ENCODE measurements around the gene PYHIN1. TPM values are rescaled to one million over a fixed set of nuclear protein-coding genes. Genes with fewer than 3 reads are reported as not detected.

PYHIN1 gene
- total and polyA plus RNA-seq, 4 donors = 2.9 to 4.7 TPM; not detected in 2

DNA sequence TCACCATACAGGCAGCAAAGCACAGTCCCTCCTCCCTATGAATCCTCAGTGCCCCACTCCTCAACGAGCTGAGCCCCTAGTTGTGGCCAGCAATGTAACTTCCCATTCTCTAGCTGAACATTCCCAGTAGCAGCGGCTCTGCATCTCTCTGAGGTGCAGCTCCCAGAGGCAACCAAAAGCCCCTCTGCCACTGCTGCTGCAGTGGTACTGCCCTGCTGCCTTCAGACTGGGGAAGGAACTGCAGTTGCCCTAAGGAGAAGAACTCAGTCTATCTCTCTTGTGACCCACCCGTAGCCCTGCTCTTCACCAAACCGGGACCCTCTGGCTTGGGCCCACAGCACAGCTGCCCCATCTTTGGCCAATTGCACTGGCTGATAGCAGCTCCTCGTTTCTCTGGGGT, 31.6 kb downstream of the PYHIN1 start:
- Histone ChIP-seq H3K9me3 (ENCODE audit: control insufficient read depth, low read length) (peaks cover 3% of the 10 kb centered on the region), H3K4me3 (ENCODE audit: low read length in 2 of 2) (no peak overlapping the region), H3K4me1 (ENCODE audit: control insufficient read depth in 1 of 2, insufficient read depth in 2 of 2, low read length in 2 of 2) (no peaks in the 10 kb centered on the region), H3K36me3 (ENCODE audit: control insufficient read depth in 1 of 2, insufficient read depth in 2 of 2, low read length in 1 of 2) (no peaks in the 10 kb centered on the region), H3K27me3 (ENCODE audit: control insufficient read depth in 1 of 2, insufficient read depth in 2 of 2, low read length in 1 of 2) (no peaks in the 10 kb centered on the region), H3K27ac (ENCODE audit: low read depth in 1 of 2, low read length in 2 of 2) (no peak overlapping the region)
- intact Hi-C loops (cut with DNase I) = no loop called here
- WGBS, 2 donors = 53 to 57% methylated on average over 5 of the region's 5 CpGs
- ATAC-seq (ENCODE audit: low FRiP score) = no peak
- no peak for DNase-seq

DNA sequence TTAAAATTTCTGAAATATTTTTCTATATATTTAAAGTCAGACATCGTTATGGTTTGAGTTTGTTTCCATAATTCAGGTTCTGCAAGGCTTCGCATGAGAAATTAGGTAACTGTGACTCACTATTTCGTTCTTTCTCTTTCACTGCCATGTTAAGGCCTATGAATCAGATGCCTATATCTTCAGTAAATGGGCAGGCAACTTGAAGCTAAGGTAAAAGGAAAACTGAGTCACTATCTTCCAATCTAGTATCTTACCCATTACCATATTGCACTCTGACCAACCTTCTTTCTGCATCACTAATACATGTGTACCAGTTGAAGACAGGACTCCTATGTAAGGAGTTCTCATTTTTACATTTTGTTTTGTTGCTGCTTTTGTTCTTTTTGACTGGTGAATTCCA, 37.8 kb downstream of the PYHIN1 start:
- intact Hi-C loops (cut with DNase I) = no loop called here
- no peaks in the 10 kb centered on the region for H3K36me3 ChIP-seq (ENCODE audit: control insufficient read depth in 1 of 2, insufficient read depth in 2 of 2, low read length in 1 of 2)
- DNase-seq (no peak), ATAC-seq (ENCODE audit: low FRiP score) (no peak)
- H3K27me3 ChIP-seq (ENCODE audit: control insufficient read depth in 1 of 2, insufficient read depth in 2 of 2, low read length in 1 of 2) = no peaks in the 10 kb centered on the region
- H3K4me1 ChIP-seq (ENCODE audit: control insufficient read depth in 1 of 2, insufficient read depth in 2 of 2, low read length in 2 of 2) = no peaks in the 10 kb centered on the region
- 76 to 78% methylated on average over 3 of the region's 3 CpGs for WGBS, 2 donors
- no peak overlapping the region for H3K4me3 ChIP-seq (ENCODE audit: low read length in 2 of 2)
- H3K9me3 ChIP-seq (ENCODE audit: control insufficient read depth, low read length) = no peaks in the 10 kb centered on the region
- no peak overlapping the region for H3K27ac ChIP-seq (ENCODE audit: low read depth in 1 of 2, low read length in 2 of 2)

DNA sequence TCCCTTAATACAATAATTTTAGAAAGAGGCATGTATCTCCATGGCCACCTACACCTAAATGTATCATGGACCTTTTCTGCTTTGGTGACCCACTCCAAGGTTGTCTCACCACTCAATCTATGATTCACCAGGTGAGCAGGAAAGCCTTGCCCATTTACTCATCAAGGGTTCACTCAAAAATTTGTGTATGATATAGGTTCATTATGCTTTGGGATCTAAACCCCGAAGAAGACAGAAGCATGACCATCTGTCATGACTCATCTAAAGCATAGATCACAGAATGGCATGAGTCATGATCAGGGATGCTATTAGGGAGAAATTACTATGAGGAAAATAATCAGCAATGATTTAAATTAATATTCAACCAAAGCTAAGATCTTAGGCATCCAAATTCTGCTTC, 38.5 kb downstream of the PYHIN1 start:
- WGBS, 2 donors = 82% methylated on average over 1 of the region's 1 CpG
- H3K27ac ChIP-seq (ENCODE audit: low read depth in 1 of 2, low read length in 2 of 2) = no peak overlapping the region
- no peaks in the 10 kb centered on the region for H3K9me3 ChIP-seq (ENCODE audit: control insufficient read depth, low read length)
- no peak overlapping the region for H3K4me3 ChIP-seq (ENCODE audit: low read length in 2 of 2)
- DNase-seq (no peak), ATAC-seq (ENCODE audit: low FRiP score) (no peak)
- H3K27me3 ChIP-seq (ENCODE audit: control insufficient read depth in 1 of 2, insufficient read depth in 2 of 2, low read length in 1 of 2) = no peaks in the 10 kb centered on the region
- no peaks in the 10 kb centered on the region for H3K4me1 ChIP-seq (ENCODE audit: control insufficient read depth in 1 of 2, insufficient read depth in 2 of 2, low read length in 2 of 2)
- intact Hi-C loops (cut with DNase I) = no loop called here
- no peaks in the 10 kb centered on the region for H3K36me3 ChIP-seq (ENCODE audit: control insufficient read depth in 1 of 2, insufficient read depth in 2 of 2, low read length in 1 of 2)

DNA sequence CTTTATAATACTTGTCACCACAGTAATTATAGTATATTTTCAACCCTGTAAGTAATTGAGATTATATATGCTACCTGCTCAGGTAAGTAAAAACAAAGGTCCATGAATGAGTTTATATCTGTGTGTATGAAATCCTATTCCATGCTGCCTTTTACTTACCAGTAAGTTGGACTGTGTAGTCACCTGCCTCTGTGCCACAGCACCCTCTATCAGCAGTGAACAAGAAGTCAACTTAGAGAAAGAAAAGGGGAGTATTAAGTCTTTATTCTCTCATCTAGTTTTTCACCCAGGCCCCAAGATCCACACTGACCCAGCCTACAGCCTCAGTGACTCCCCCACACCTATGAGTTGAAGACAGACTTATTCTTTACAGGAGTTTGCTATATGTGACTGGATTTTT, 41.5 kb downstream of the PYHIN1 start:
- DNase-seq (no peak), ATAC-seq (ENCODE audit: low FRiP score) (no peak)
- Histone ChIP-seq H3K36me3 (ENCODE audit: control insufficient read depth in 1 of 2, insufficient read depth in 2 of 2, low read length in 1 of 2) (no peaks in the 10 kb centered on the region), H3K9me3 (ENCODE audit: control insufficient read depth, low read length) (no peaks in the 10 kb centered on the region), H3K27ac (ENCODE audit: low read depth in 1 of 2, low read length in 2 of 2) (no peak overlapping the region), H3K4me1 (ENCODE audit: control insufficient read depth in 1 of 2, insufficient read depth in 2 of 2, low read length in 2 of 2) (no peaks in the 10 kb centered on the region), H3K27me3 (ENCODE audit: control insufficient read depth in 1 of 2, insufficient read depth in 2 of 2, low read length in 1 of 2) (no peaks in the 10 kb centered on the region), H3K4me3 (ENCODE audit: low read length in 2 of 2) (no peak overlapping the region)
- intact Hi-C loops (cut with DNase I) = no loop called here

DNA sequence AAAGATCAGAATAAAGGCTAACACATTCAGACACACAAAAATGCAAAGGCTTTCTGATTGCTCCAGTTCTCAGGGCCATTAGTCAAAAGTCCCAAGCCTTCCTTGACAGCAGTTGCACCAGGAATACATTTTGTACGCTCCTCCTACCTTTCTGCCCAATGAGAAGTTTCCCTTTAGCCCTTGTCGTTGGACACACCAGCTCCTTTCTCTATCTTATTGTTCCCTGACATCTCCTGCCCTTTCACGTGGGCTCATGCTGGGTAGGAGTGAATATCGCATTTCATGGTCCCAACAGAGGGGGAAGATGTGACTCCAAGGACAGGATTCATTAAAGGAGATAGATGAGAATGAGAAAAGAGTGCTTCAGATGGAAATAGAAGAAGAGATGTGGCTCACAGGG, 44.9 kb downstream of the PYHIN1 start:
- DNase-seq = no peak
- Histone ChIP-seq H3K36me3 (ENCODE audit: control insufficient read depth in 1 of 2, insufficient read depth in 2 of 2, low read length in 1 of 2) (no peaks in the 10 kb centered on the region), H3K4me1 (ENCODE audit: control insufficient read depth in 1 of 2, insufficient read depth in 2 of 2, low read length in 2 of 2) (no peaks in the 10 kb centered on the region), H3K27me3 (ENCODE audit: control insufficient read depth in 1 of 2, insufficient read depth in 2 of 2, low read length in 1 of 2) (no peaks in the 10 kb centered on the region), H3K4me3 (ENCODE audit: low read length in 2 of 2) (no peak overlapping the region), H3K27ac (ENCODE audit: low read depth in 1 of 2, low read length in 2 of 2) (no peak overlapping the region), H3K9me3 (ENCODE audit: control insufficient read depth, low read length) (no peaks in the 10 kb centered on the region)
- ATAC-seq (ENCODE audit: low FRiP score) = no peak
- WGBS, 2 donors = 34 to 36% methylated on average over 4 of the region's 4 CpGs
- intact Hi-C loops (cut with DNase I) = no loop called here

DNA sequence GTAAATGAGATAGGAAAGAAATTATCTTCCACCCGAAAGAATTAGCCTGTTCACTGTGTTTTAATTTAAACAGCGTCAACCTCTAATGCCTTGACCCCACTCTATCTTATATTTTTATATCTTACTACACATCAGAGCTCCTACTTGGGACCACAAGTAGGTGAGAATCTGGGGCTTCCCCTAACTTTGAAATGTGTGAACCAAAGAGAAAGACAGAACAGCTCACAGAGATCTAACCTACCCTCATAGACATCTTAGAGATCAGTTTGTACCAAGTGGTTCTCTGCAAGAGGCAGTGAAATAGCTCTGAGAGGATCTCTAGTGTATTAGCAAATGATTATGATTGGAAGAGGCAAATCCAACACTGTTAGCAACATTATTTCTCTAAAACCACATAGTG, 47.4 kb downstream of the PYHIN1 start:
- 49 to 70% methylated on average over 2 of the region's 2 CpGs for WGBS, 2 donors
- H3K4me3 ChIP-seq (ENCODE audit: low read length in 2 of 2) = no peak overlapping the region
- no peaks in the 10 kb centered on the region for H3K4me1 ChIP-seq (ENCODE audit: control insufficient read depth in 1 of 2, insufficient read depth in 2 of 2, low read length in 2 of 2)
- H3K27ac ChIP-seq (ENCODE audit: low read depth in 1 of 2, low read length in 2 of 2) = no peak overlapping the region
- intact Hi-C loops (cut with DNase I) = no loop called here
- no peak for ATAC-seq (ENCODE audit: low FRiP score)
- no peak for DNase-seq
- no peaks in the 10 kb centered on the region for H3K27me3 ChIP-seq (ENCODE audit: control insufficient read depth in 1 of 2, insufficient read depth in 2 of 2, low read length in 1 of 2)
- no peaks in the 10 kb centered on the region for H3K9me3 ChIP-seq (ENCODE audit: control insufficient read depth, low read length)
- no peaks in the 10 kb centered on the region for H3K36me3 ChIP-seq (ENCODE audit: control insufficient read depth in 1 of 2, insufficient read depth in 2 of 2, low read length in 1 of 2)

DNA sequence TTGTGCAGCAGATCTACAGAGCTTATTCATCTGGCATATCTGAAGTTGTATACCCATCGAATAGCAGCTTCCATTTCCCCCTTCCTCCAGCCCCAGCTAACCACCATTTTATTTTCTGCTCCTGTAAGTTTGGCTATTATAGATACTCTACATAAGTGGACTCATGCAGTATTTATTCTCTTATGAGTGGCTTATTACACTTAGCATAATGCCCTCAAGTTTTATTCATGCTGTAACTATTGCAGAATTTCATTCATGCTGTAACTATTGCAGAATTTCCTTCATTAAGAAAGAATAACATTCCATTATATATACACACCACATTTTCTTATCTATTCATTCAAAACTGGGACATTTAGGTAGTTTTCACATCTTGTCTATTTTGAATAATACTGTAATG, 47.9 kb downstream of the PYHIN1 start:
- H3K4me3 ChIP-seq (ENCODE audit: low read length in 2 of 2) = no peak overlapping the region
- intact Hi-C loops (cut with DNase I) = no loop called here
- no peaks in the 10 kb centered on the region for H3K27me3 ChIP-seq (ENCODE audit: control insufficient read depth in 1 of 2, insufficient read depth in 2 of 2, low read length in 1 of 2)
- ATAC-seq (ENCODE audit: low FRiP score) = no peak
- WGBS, 2 donors = 22 to 70% methylated on average over 1 of the region's 1 CpG
- H3K9me3 ChIP-seq (ENCODE audit: control insufficient read depth, low read length) = no peaks in the 10 kb centered on the region
- no peak overlapping the region for H3K27ac ChIP-seq (ENCODE audit: low read depth in 1 of 2, low read length in 2 of 2)
- H3K36me3 ChIP-seq (ENCODE audit: control insufficient read depth in 1 of 2, insufficient read depth in 2 of 2, low read length in 1 of 2) = no peaks in the 10 kb centered on the region
- H3K4me1 ChIP-seq (ENCODE audit: control insufficient read depth in 1 of 2, insufficient read depth in 2 of 2, low read length in 2 of 2) = no peaks in the 10 kb centered on the region
- DNase-seq = no peak

DNA sequence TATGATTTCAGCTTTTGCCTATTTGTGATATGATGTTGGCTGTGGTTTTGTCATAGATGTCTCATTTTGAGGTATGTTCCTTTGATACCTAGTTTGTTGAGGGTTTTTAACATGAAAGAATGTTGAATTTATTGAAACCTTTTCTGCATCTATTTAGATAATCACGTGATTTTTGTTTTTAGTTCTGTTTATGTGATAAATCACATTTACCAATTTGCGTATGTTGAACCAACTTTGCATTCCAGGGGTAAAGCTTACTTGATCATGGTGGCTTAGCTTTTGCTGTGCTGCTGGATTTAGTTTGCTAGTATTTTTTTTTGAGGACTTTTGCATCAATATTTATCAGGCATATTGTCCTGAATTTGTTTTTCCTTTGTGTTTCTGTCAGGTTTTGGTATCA, 51.9 kb downstream of the PYHIN1 start:
- no peaks in the 10 kb centered on the region for H3K4me1 ChIP-seq (ENCODE audit: control insufficient read depth in 1 of 2, insufficient read depth in 2 of 2, low read length in 2 of 2)
- WGBS, 2 donors = 72 to 82% methylated on average over 2 of the region's 2 CpGs
- intact Hi-C loops (cut with DNase I) = no loop called here

DNA sequence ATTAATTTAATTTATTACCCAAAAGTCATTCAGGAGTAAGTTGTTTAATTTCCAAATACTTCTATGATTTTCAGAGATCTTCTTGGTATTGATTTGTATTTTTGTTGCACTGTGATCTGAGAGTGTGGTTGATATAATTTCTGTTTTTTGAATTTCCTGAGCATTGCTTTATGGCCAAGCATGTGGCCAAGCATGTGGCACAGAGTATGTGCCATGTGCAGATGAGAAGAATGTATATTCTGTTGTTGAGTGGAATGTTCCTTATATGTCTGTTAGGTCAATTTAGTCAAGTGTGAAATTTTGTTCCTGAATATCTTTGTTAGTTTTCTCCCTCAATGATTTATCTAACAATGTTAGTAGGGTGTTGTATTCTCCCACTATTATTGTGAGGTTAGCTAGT, 53.0 kb downstream of the PYHIN1 start:
- no peaks in the 10 kb centered on the region for H3K4me1 ChIP-seq (ENCODE audit: control insufficient read depth in 1 of 2, insufficient read depth in 2 of 2, low read length in 2 of 2)
- intact Hi-C loops (cut with DNase I) = no loop called here
- H3K27ac ChIP-seq (ENCODE audit: low read depth in 1 of 2, low read length in 2 of 2) = no peak overlapping the region
- peaks cover 2% of the 10 kb centered on the region for H3K9me3 ChIP-seq (ENCODE audit: control insufficient read depth, low read length)
- ATAC-seq (ENCODE audit: low FRiP score) (no peak), DNase-seq (no peak)
- H3K36me3 ChIP-seq (ENCODE audit: control insufficient read depth in 1 of 2, insufficient read depth in 2 of 2, low read length in 1 of 2) = peaks cover 0 to 2% of the 10 kb centered on the region in 2 donors
- no peaks in the 10 kb centered on the region for H3K27me3 ChIP-seq (ENCODE audit: control insufficient read depth in 1 of 2, insufficient read depth in 2 of 2, low read length in 1 of 2)
- H3K4me3 ChIP-seq (ENCODE audit: low read length in 2 of 2) = no peak overlapping the region

More for the DNA sequence above, 51.9 kb downstream of the PYHIN1 start:
- peaks cover 2% of the 10 kb centered on the region for H3K9me3 ChIP-seq (ENCODE audit: control insufficient read depth, low read length)
- H3K4me3 ChIP-seq (ENCODE audit: low read length in 2 of 2) = no peak overlapping the region
- H3K36me3 ChIP-seq (ENCODE audit: control insufficient read depth in 1 of 2, insufficient read depth in 2 of 2, low read length in 1 of 2) = peaks cover 0 to 2% of the 10 kb centered on the region in 2 donors
- no peak for ATAC-seq (ENCODE audit: low FRiP score)
- H3K27me3 ChIP-seq (ENCODE audit: control insufficient read depth in 1 of 2, insufficient read depth in 2 of 2, low read length in 1 of 2) = no peaks in the 10 kb centered on the region
- no peak overlapping the region for H3K27ac ChIP-seq (ENCODE audit: low read depth in 1 of 2, low read length in 2 of 2)
- DNase-seq = no peak
